DMS79 treated with DMSO at 0.1 percent for 48 hours (cell line): Measurements from ENCODE around the gene PCDHGB3.
"Not testable (repeated sequence)": the region's sequence is repeated elsewhere in the genome, so short reads cannot be mapped to it uniquely, and the experiment has no call there.

Experiments used
- DNase-seq: peaks from one replicate; lab custom pipeline; 2025; lab: John Stamatoyannopoulos, UW

PCDHGB3 gene

GRCh38 chr5:141359790-141360426 is 10.1 kb upstream of the PCDHGB3 start, which contains the start of gene PCDHGB2:
Gene PCDHGB2 (plus strand): TSS chr5:141359994. CDS start chr5:141360136, 142 bp downstream.
- DNase-seq = no peak

- DNase-seq = no peak
Observed at GRCh38 chr5:141360685-141361084, 9.4 kb upstream of the PCDHGB3 start.

GRCh38 chr5:141362719-141363118 is 7.3 kb upstream of the PCDHGB3 start:
- no peak for DNase-seq

GRCh38 chr5:141363952-141364660 is 5.9 kb upstream of the PCDHGB3 start, which contains the start of gene PCDHGA5:
Gene PCDHGA5 (plus strand): TSS chr5:141364162. CDS start chr5:141364331, 169 bp downstream.
- no peak for DNase-seq

GRCh38 chr5:141366016-141366896 is 3.8 kb upstream of the PCDHGB3 start:
- DNase-seq = no peak

- no peak for DNase-seq
Observed at GRCh38 chr5:141371572-141372475, 1.8 kb downstream of the PCDHGB3 start.

- DNase-seq = no peak
Observed at GRCh38 chr5:141373673-141374317, 3.8 kb downstream of the PCDHGB3 start, which contains the start of gene PCDHGA6. Gene PCDHGA6 (plus strand): TSS chr5:141373891. CDS start chr5:141374084, 193 bp downstream.

- DNase-seq = no peak
Observed at GRCh38 chr5:141374627-141375026, 4.6 kb downstream of the PCDHGB3 start.

- DNase-seq = not testable (repeated sequence)
Observed at GRCh38 chr5:141375444-141376155, 5.6 kb downstream of the PCDHGB3 start.

GRCh38 chr5:141382469-141383294 is 12.6 kb downstream of the PCDHGB3 start, which contains the start of gene PCDHGA7:
Gene PCDHGA7 (plus strand): TSS chr5:141382742. CDS start chr5:141382900, 158 bp downstream.
- no peak for DNase-seq

- DNase-seq = no peak
Observed at GRCh38 chr5:141383345-141383744, 13.3 kb downstream of the PCDHGB3 start.

- no peak for DNase-seq
Observed at GRCh38 chr5:141384471-141385267, 14.6 kb downstream of the PCDHGB3 start.

- not testable (repeated sequence) for DNase-seq
Observed at GRCh38 chr5:141387557-141388311, 17.7 kb downstream of the PCDHGB3 start, which contains the start of gene PCDHGB4. Gene PCDHGB4 (plus strand): TSS chr5:141387698. CDS start chr5:141387885, 187 bp downstream.

GRCh38 chr5:141388661-141389060 is 18.6 kb downstream of the PCDHGB3 start:
- no peak for DNase-seq

GRCh38 chr5:141389153-141390042 is 19.4 kb downstream of the PCDHGB3 start:
- DNase-seq = no peak
